Loucy (cell line): ENCODE data around the gene TMEM25.

Experiments used
- H2AFZ ChIP-seq: fragments of 200-600 bp; sonication (generic); 2 replicates; pipeline ENCODE4 v1.6.0; 2016; ENCODE audit warnings: antibody characterized with exemption, mild to moderate bottlenecking, low read length, moderate library complexity
- H3F3A ChIP-seq: fragments of 200-600 bp; 2 replicates; pipeline ENCODE4 v1.6.0; 2016; ENCODE audit warnings: antibody characterized with exemption, low read depth, mild to moderate bottlenecking
- H3K27me3 ChIP-seq: fragments of 200-600 bp; sonication (generic); 2 replicates; pipeline ENCODE4 v1.6.1; 2014; ENCODE audit warnings: low read length, mild to moderate bottlenecking; ENCODE audit not compliant: insufficient read depth, poor library complexity, severe bottlenecking
- H3K36me3 ChIP-seq: fragments of 200-600 bp; sonication (generic); 2 replicates; pipeline ENCODE4 v1.6.1; 2016; ENCODE audit warnings: low read length; ENCODE audit not compliant: insufficient read depth
- H3K4me1 ChIP-seq: fragments of 200-600 bp; sonication (generic); 2 replicates; pipeline ENCODE4 v1.5.1; 2014; ENCODE audit warnings: low read length, mild to moderate bottlenecking; ENCODE audit not compliant: insufficient read depth, poor library complexity, severe bottlenecking
- H3K4me2 ChIP-seq: fragments of 200-600 bp; sonication (generic); 2 replicates; pipeline ENCODE4 v1.6.0; 2014; ENCODE audit warnings: antibody characterized with exemption, low read length, low read depth, mild to moderate bottlenecking; ENCODE audit not compliant: poor library complexity, severe bottlenecking
- H3K4me3 ChIP-seq: fragments of 200-600 bp; sonication (generic); 2 replicates; pipeline ENCODE4 v1.5.1; 2014; ENCODE audit warnings: low read length, mild to moderate bottlenecking, mixed read lengths; ENCODE audit not compliant: poor library complexity, severe bottlenecking
- H3K79me2 ChIP-seq: fragments of 200-600 bp; sonication (generic); 2 replicates; pipeline ENCODE4 v1.6.1; 2014; ENCODE audit warnings: low read length; ENCODE audit not compliant: insufficient read depth
- H3K9ac ChIP-seq: fragments of 200-600 bp; sonication (generic); 2 replicates; pipeline ENCODE4 v1.6.0; 2014; ENCODE audit warnings: mild to moderate bottlenecking, low read depth, low read length, moderate library complexity; ENCODE audit not compliant: poor library complexity, severe bottlenecking
- H3K9me2 ChIP-seq: fragments of 200-600 bp; sonication (generic); replicated peaks from 2 replicates; pipeline ENCODE4 v1.6.1; 2016; ENCODE audit warnings: low read depth, low read length, mixed read lengths
- H3K9me3 ChIP-seq: fragments of 200-600 bp; sonication (generic); 2 replicates; pipeline ENCODE4 v1.6.1; 2014; ENCODE audit warnings: mild to moderate bottlenecking, antibody characterized with exemption, low read length, low read depth; ENCODE audit not compliant: insufficient read depth
- H4K20me1 ChIP-seq: fragments of 200-600 bp; sonication (generic); 2 replicates; pipeline ENCODE4 v1.6.0; 2014; ENCODE audit warnings: antibody characterized with exemption, low read length, mild to moderate bottlenecking; ENCODE audit not compliant: insufficient read depth, poor library complexity, severe bottlenecking
- CTCF ChIP-seq: fragments of 200-600 bp; sonication (generic); conservative IDR thresholded peaks from 2 replicates; pipeline ENCODE4 v1.5.1; 2014; ENCODE audit warnings: mild to moderate bottlenecking, antibody characterized with exemption, low read length
- EZH2phosphoT487 ChIP-seq: fragments of 200-600 bp; IDR thresholded peaks from 2 replicates; pipeline ENCODE4 v1.6.1; 2018; ENCODE audit warnings: antibody characterized with exemption, mild to moderate bottlenecking, moderate library complexity, borderline replicate concordance

TMEM25 gene

GRCh38 chr11:118526688-118527087 is 4.3 kb upstream of the TMEM25 start:
- peaks cover 35% of the 10 kb centered on the region for H3K36me3 ChIP-seq
- no peaks in the 10 kb centered on the region for H3K9me3 ChIP-seq
- 0 out of 2 replicates have a peak, but pooled peaks cover 3% of the 10 kb centered on the region for H3F3A ChIP-seq
- no peaks in the 10 kb centered on the region for H3K9me2 ChIP-seq
- peaks cover 12% of the 10 kb centered on the region; the same call in 1 of the 2 replicates for H3K79me2 ChIP-seq
- no peaks in the 10 kb centered on the region for H4K20me1 ChIP-seq
- H3K9ac ChIP-seq, result no peak overlapping the region
- TF ChIP-seq EZH2phosphoT487 (no peak), CTCF (no peak)
- no peaks in the 10 kb centered on the region for H3K27me3 ChIP-seq
- peaks cover 21% of the 10 kb centered on the region for H3K4me1 ChIP-seq
- no peak overlapping the region for H3K4me2 ChIP-seq
- no peak overlapping the region for H3K4me3 ChIP-seq
- H2AFZ ChIP-seq, result no peak overlapping the region

GRCh38 chr11:118527109-118527508 is 3.9 kb upstream of the TMEM25 start, which contains the start of gene TTC36:
Gene TTC36 (plus strand): TSS chr11:118527474. CDS start chr11:118527495, 21 bp downstream.
- Histone ChIP-seq H3K9me2 (no peaks in the 10 kb centered on the region), H3K4me3 (no peak within 1 kb of the TSS), H4K20me1 (no peaks in the 10 kb centered on the region), H3K79me2 (peaks cover 12% of the 10 kb centered on the region; the same call in 1 of the 2 replicates), H3F3A (0 out of 2 replicates have a peak, but pooled peaks cover 3% of the 10 kb centered on the region), H3K9me3 (no peaks in the 10 kb centered on the region), H3K9ac (no peak within 1 kb of the TSS), H3K27me3 (no peaks in the 10 kb centered on the region), H3K36me3 (peaks cover 31% of the 10 kb centered on the region; the same call in 1 of the 2 replicates), H3K4me1 (peaks cover 21% of the 10 kb centered on the region), H2AFZ (no peak within 1 kb of the TSS), H3K4me2 (no peak within 1 kb of the TSS)
- TF ChIP-seq CTCF, result no peak
- no peak for TF ChIP-seq EZH2phosphoT487

- Histone ChIP-seq H3K9ac (no peak overlapping the region), H3K4me1 (peaks cover 21% of the 10 kb centered on the region)
- no peak for TF ChIP-seq CTCF
- TF ChIP-seq EZH2phosphoT487, result no peak
These were observed 2.5 kb upstream of the TMEM25 start for GRCh38 chr11:118528511-118528910.

More at GRCh38 chr11:118528511-118528910, 2.5 kb upstream of the TMEM25 start:
- H3K4me3 ChIP-seq, result no peak overlapping the region
- H3K4me2 ChIP-seq, result no peak overlapping the region
- H3K36me3 ChIP-seq, result peaks cover 19% of the 10 kb centered on the region; the same call in 1 of the 2 replicates
- H3F3A ChIP-seq, result 0 out of 2 replicates have a peak, but pooled peaks cover 3% of the 10 kb centered on the region
- no peaks in the 10 kb centered on the region for H3K9me2 ChIP-seq
- H3K9me3 ChIP-seq, result no peaks in the 10 kb centered on the region
- H3K27me3 ChIP-seq, result no peaks in the 10 kb centered on the region
- peaks cover 12% of the 10 kb centered on the region; the same call in 1 of the 2 replicates for H3K79me2 ChIP-seq
- H2AFZ ChIP-seq, result no peak overlapping the region
- no peaks in the 10 kb centered on the region for H4K20me1 ChIP-seq
